Activated CD4-positive, CD25-positive, alpha-beta regulatory T cell treated with anti-CD3 and anti-CD28 coated beads, Interleukin-2, amount 50 U/mL, for 16 hours (primary cell): ENCODE measurements around the gene DNAJC6.
"Not testable (repeated sequence)": the region's sequence is repeated elsewhere in the genome, so short reads cannot be mapped to it uniquely, and the experiment has no call there.

Source experiments
- DNase-seq: peaks from one replicate; pipeline ENCODE4 v3.0.0-alpha.2; 2020; ENCODE audit warnings: low read depth, low spot score

DNAJC6 gene

GRCh38 chr1:65355031-65355712 lies 45.8 kb downstream of the DNAJC6 start:
- DNase-seq = no peak

GRCh38 chr1:65357291-65357960 lies 48.1 kb downstream of the DNAJC6 start:
- no peak for DNase-seq

- no peak for DNase-seq
Observed at GRCh38 chr1:65359888-65360287, 50.5 kb downstream of the DNAJC6 start.

- no peak for DNase-seq
Observed at GRCh38 chr1:65360648-65361047, 51.3 kb downstream of the DNAJC6 start.

GRCh38 chr1:65362545-65362944 lies 53.2 kb downstream of the DNAJC6 start:
- no peak for DNase-seq

- no peak for DNase-seq
Observed at GRCh38 chr1:65363484-65363883, 54.1 kb downstream of the DNAJC6 start.

GRCh38 chr1:65368403-65368802 lies 59.1 kb downstream of the DNAJC6 start:
- no peak for DNase-seq

- no peak for DNase-seq
Observed at GRCh38 chr1:65371544-65371943, 62.2 kb downstream of the DNAJC6 start.

- DNase-seq = no peak
Observed at GRCh38 chr1:65372557-65372956, 63.2 kb downstream of the DNAJC6 start.

- DNase-seq = no peak
Observed at GRCh38 chr1:65377496-65378246, 68.3 kb downstream of the DNAJC6 start.

- DNase-seq = no peak
Observed at GRCh38 chr1:65378247-65378946, 69.1 kb downstream of the DNAJC6 start.

GRCh38 chr1:65384426-65384825 lies 75.1 kb downstream of the DNAJC6 start:
- not testable (repeated sequence) for DNase-seq

- no peak for DNase-seq
Observed at GRCh38 chr1:65386439-65386838, 77.1 kb downstream of the DNAJC6 start.

GRCh38 chr1:65387821-65388220 lies 78.5 kb downstream of the DNAJC6 start:
- no peak for DNase-seq

- no peak for DNase-seq
Observed at GRCh38 chr1:65388908-65389695, 79.8 kb downstream of the DNAJC6 start.

- no peak for DNase-seq
Observed at GRCh38 chr1:65392497-65392896, 83.2 kb downstream of the DNAJC6 start.

- DNase-seq = no peak
Observed at GRCh38 chr1:65393347-65393746, 84.0 kb downstream of the DNAJC6 start.

- DNase-seq = no peak
Observed at GRCh38 chr1:65393928-65394327, 84.6 kb downstream of the DNAJC6 start.

GRCh38 chr1:65395887-65396612 lies 86.7 kb downstream of the DNAJC6 start:
- no peak for DNase-seq

GRCh38 chr1:65398083-65398482 lies 88.7 kb downstream of the DNAJC6 start:
- DNase-seq = no peak

GRCh38 chr1:65399003-65399402 lies 89.7 kb downstream of the DNAJC6 start:
- no peak for DNase-seq
